H1 (cell line): ENCODE data around the gene AOAH. TPM values are rescaled to one million over a fixed set of nuclear protein-coding genes. Genes with fewer than 3 reads are reported as not detected.

Experiments
- YY1 ChIP-seq: IDR thresholded peaks from 2 replicates; pipeline ENCODE4 v1.6.1; 2011; ENCODE audit warnings: low read depth, mild to moderate bottlenecking, low read length
- polyA plus RNA-seq, 7 experiments: library from polyadenylated mRNA; depleted of rRNA in 3 of 7; stranded (reverse) in 5 of 7; unstranded in 2 of 7; fragments of >200 nt in 5 of 7; fragments of 200-250 nt in 2 of 7; gene quantifications; 1 replicate in 5 of 7; 2 replicates in 1 of 7; 4 replicates in 1 of 7; pipeline versions ENCODE4 v1.2.1 to v1.2.3, GENCODE V29; 2011 to 2013; ENCODE audit warnings: missing spikeins in 2 of 7, mixed read lengths in 2 of 7
- total RNA-seq: library from RNA; stranded (reverse); fragmentation: NEBNext Ultra II Directional; extraction: Animal tissue kit (Norgen Biotek cat#: 25700); gene quantifications from 2 replicates; pipeline ENCODE4 v1.2.1, GENCODE V29; 2021

Gene AOAH
- total and polyA plus RNA-seq, 2 of the 8 experiments (the other 6 are each of a cell fraction or from before 2014, with no cell fraction given): 0.08 TPM; not detected in 1

DNA sequence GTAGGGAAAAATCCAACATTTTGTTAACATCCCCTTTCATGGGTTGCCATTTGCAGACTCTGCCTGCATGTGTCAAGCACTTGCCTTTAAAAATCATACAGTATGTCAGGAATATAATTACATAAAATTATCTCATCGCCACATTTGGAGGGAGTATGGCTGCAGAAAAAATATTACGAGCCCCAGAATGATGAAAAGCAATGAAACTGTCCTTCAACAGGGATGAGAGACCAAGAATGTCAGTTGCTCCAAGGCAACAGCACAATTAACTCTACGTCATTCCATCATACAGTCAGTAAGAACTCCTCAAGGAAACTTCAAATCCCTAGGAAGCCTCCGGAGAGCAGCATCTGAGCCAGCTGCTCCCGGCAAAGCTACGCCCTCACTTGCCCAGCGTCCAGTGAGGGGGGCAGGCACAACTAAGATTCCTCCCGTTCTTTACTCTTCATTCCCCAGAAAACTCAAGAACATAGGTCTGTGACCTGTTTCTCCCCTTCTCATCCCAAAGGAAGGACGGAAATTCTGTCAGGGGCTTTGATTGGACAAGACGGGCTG lies 201.8 kb downstream of the AOAH start (continued):
- no peak for TF ChIP-seq YY1
